NCI-H1092 treated with DMSO at 0.1 percent for 48 hours (cell line): Measurements from ENCODE around the gene KPNA1.

ENCODE experiments used
- DNase-seq: peaks from one replicate; lab custom pipeline; 2025; lab: John Stamatoyannopoulos, UW

The KPNA1 gene

DNA sequence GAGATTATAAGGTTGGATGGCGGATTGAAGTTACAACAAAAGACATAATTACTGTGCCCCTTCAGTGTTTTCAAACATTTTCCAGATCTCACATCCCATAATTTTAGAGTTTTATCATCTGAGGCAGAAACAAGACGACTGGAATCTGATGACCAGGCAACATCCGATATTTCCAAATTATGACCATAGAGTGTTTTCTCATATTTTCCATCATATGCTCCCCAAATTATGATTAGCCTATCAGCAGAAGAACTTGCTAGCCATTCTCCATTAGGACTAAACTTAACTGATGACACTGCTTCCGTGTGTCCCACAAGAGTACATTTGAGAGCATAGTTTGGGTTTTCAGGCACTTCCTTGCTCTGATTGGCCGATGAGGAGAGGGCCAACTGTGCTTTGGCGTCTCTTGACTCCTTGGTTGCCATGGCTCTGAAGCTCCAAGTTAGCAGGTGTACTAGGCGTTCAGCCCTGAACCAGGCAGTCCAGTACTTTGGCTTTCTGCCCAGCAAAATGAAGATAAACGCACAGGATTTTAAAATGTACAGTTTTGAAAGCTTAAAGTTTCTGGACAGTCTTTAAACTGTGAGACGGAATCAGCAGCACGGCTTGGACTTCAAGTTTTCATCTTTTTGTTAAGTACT lies 99.5 kb downstream of the KPNA1 start:
- no peak for DNase-seq

DNA sequence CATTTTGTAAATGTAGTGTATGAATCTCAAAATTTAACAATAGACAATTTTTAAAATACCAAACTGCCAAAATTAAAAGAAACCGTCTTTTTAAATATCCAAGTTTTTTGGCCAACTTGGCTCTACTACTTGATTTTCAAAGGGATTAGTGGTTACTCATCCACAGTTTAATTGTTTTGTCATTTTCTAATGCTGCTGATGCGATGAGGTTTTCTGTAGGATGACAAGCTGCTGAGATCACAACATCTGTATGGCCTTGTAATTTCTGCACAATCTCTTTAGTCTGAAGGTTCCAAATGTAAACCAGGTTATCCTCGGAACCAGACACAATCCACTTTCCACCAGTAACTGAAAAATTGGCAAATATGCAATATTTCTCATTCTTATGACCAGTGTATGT lies 100.3 kb downstream of the KPNA1 start:
- DNase-seq, result no peak

DNA sequence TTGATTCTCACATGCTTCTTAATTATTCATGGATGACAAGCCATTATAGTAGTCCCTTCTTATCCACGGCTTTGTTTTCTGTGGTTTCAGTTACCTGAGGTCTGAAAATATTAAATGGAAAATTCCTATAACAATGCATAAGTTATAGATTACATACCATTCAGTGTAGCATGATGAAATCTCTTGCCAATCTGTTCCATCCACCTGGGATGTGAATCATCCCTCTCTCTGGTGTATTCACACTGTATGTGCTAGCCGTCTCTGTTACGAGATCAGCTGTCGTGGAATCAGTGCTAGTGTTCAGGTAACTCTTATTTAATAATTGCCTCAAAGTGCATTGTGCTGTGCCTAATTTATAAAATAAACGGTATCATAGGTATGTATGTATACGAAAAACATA lies 104.1 kb downstream of the KPNA1 start:
- DNase-seq, result no peak

DNA sequence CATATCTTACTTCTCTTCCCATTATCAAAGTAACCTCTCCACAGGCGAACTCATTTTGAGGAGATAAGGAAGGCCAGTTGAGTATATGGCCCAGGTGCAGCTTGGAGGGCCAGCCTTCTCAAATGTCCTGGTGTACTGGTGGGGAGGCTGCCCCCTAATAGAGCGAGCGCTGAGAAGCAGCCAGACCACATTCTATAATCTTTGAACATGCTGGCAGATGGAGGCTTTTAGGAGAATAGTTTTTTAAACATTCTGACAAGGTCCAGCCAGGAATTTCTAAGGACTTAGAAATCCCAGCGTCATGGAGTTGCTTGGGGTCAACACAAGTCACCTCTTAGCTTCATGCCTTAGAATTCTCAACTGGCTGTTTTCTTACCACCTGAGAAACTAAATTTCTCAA lies 104.6 kb downstream of the KPNA1 start:
- no peak for DNase-seq

DNA sequence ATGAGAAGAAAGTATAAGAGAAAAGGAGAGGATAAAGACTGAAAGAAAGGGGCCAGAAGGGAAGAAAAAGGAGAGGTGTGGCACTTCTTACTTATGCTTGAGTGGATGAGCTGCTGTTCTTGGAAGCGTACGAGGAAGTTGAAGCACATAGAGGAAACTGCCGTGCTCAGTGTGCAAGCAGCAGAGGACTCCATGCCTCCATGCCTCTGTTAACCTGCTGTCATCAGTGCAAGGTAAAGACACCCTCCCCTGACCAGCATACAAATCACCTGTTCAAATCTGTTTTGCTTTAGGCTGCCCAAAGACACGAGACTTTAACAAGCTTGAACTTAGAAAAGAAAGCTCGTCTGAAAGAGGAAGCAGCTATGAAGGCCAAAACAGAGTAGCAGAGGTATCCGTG lies 105.3 kb downstream of the KPNA1 start:
- no peak for DNase-seq

DNA sequence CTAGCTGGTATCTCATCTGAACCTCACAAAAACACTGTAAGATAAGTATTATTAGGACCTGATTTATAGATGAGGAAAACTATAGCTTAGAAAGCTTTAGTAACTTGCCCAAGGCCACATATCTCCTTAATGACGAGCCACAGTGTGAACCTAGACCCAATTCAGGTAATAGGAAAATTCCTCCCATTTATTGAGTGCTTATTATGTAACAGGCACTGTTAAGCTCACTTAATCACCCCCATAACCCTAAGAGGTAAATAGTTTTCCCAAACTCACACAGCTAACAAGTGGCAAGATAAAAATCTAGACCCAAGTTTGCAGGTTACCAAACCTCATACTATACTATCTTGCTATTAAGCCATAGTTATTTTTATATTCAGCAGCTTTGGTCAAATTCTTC lies 106.8 kb downstream of the KPNA1 start:
- DNase-seq, result no peak

DNA sequence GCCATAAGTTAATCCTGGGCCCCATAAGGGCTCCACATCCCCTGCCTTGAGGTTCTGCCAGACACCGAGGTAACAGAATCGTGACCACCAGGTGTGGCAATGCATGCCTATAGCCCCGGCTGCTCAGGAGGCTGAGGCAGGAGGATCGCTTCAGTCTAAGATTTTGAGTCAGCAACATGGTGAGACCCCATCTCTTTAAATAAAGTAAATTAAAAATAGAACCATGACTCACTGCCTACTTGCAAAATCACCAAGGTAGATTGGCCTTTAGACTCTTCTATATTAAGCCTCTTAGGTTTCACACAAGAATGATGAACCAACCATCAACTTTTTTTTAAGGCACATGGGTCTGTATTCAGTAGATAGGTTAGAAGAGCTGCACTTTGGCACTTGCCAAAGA lies 108.5 kb downstream of the KPNA1 start:
- no peak for DNase-seq

DNA sequence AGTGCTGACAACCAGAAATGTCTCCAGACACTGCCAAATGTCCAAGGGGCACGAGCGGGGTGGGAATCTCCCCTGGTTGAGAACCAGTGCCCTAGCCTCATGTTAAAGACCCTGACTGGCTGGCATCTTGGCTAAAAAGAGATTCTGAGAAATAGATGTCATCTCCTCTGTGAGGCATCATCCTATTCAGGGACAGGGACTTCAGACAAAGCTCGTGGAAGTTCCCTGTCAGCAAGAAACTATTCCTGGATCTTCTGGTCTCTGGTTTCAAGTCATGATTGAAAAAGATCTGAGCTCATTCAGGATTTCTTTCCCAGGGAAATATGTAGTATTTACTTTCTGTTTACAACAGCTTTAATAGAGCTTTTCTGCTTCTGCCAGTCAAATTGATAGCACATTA lies 109.7 kb downstream of the KPNA1 start:
- DNase-seq, result no peak

DNA sequence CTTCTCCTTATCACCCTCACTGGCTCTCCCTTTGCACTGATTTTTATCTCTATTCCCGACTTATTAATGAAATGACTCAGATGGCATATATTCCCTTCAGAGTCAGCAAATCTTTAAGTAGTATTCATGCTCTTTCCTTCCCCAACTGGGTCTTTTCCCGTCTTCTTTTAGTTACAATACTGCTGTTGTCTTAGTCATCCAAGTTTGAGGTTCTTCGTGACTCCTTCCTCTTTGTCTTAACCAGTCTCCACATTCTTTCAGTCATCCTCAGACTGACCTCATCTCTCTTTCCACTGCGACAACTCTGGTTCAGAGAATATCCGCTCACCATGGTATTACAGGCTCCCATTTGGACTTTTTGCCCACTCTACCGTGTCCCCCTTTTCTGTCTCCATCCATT lies 111.2 kb downstream of the KPNA1 start:
- DNase-seq, result no peak

DNA sequence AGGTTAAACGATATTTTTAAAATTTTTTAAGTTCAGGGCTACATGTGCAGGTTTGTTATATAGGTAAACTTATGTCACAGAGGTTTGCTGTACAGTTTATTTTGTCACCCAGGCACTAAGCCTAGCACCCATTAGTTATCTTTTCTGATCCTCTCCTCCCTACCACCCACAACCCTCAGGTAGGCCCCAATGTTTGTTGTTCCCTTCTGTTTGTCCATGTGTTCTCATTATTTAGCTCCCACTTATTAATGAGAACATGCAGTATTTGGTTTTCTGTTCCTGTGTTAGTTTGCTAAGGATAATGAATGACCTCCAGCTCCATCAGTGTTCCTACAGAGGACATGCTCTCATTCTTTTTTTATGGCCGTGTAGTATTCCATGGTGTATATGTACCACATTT lies 115.8 kb downstream of the KPNA1 start:
- no peak for DNase-seq

DNA sequence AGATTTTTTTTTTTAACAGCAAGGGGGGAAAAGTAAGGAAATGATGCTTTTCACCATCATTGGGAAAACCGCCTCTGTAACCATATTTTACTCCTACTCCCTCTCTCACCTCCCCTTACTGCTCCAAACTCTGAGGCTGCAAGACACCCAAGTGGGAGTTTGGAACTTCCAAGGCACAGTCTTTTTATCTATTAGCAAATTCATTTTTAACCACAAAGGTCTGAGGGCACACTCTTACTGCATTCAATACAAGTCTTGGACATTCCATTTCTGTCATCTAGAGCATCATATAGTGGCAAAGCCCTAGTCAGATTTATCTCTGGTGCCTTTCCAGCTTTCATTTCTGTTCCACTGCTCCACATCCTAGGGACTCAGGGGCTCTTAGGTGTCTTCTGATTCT lies 117.5 kb downstream of the KPNA1 start:
- no peak for DNase-seq

DNA sequence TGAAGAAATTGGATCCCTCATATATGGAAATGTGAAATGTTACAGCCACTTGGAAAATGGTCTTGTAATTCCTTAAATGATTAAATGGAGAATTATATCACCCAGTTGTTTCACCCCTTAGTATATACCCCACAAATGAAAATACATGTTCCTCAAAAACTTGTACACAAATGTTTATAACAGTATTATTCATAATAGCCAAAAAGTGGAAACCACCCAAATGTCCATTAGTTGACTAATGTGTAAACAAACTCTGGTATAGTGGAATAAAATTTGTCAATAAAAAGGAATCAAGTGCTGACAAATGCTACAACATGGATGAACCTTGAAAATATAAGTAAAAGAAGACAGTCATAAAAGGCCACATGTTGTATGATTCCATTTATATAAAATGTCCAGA lies 118.2 kb downstream of the KPNA1 start:
- no peak for DNase-seq

DNA sequence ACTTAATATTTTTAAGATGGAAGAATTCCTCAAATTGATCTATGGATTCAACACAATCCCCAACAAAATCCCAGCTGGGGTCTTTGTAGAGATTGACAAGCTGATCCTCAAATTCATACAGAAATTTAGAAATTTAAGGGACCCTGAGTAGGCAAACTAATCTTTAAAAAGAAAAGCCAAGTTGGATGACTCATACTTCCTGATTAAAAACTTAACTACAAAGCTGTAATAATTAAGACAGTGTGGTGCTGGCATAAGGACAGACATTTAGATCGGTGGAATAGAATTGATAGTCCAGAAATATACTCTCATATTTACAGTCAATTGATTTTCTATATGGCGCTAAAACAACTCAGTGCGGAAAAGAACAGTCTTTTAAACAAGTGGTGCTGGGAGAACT lies 119.2 kb downstream of the KPNA1 start:
- DNase-seq, result no peak

DNA sequence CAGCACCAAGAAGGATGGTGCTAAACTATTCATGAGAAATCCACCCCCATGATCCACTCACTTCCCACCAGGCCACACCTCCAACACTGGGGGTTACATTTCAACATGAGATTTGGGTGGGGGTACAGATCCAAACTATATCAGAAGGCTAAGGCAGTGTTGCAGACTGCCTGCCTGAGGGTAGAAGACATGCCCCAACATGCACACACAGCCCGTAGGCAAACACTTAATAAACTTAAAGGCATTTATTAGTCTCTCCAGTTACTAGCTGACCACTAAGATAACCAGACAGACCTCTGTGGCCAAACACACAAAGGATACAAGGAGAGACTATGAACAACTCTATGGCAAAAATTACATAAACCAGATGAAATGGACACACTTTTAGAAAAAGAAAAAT lies 120.6 kb downstream of the KPNA1 start:
- no peak for DNase-seq

DNA sequence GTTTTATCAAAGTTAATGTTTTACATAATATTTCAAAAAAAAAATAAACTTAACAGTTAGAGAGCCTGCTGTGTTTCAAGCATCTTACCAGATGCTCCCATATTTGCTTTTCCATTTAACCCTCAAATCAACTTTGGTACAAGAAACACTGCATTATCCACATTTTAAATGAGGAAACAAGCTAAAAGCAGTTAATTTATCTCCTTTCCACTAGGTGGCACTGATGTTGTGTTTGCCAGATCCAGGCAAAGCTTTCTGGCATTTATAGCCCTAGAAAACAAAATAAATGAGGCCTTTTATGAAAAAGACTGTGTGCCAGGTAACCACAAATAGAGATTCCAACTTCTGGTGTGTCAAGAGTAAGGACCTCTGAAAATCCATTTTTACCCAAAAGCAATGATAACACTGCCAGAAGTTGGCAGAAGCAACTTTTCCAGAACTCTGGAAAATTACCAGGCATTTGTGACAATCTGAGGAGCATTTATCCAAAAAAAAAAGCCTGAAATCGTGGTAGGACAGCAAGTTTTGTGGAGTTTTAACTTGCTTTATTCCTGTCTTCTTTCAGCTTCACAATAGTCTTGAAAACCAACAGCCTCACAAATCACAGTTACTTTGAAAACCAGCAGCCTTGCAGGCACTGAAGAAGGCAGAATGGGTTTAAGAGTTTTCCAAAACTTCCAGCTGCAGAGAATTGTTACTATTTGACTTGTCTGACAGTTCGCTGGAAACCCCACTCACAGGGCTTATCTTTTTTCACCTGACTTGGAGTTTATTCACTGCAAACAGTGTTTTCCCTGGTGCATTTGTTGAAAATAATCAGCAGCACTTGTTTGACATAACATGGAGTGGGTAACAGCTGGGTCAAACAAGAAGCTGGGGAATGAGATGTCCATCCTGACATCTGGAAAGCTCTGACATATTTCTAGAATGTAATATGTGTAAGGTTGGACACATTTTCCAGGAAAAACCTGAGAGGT lies 121.6 kb downstream of the KPNA1 start:
- DNase-seq, result peak; percentile 24

DNA sequence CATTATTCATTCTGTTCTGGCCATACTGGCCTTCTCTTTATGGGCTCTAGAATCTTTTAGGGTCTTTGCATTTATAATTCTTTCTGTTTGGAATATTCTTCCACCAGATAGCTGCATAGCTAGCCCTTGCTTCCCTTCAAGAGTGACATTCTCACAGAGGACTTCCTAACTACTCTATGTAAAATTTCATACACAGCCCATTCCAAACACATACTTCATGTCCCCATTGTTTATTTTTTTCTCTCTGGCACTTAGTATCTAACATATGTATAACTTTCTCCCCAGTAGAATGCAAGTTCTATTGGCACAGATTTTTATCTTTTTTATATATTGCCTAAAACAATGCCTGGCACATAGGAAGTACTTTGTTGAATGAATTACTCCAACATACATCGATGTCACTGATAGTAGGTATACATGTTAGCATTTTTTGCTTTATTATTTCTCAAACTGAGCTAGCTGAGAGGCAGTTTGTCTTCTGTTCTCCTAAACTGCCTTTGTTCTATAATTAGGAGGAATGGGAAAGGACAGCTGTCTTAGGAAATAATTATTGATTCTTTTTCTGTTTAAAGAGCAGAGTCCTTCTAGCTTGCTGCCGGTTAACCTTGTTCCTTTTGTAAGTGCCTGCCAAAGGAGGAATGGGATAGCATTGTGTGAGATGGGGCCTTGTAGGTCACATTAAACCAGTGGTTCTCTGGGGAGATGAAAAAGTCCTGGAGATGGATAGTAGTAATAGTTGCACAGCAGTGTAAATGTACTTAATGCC lies 122.9 kb downstream of the KPNA1 start:
- no peak for DNase-seq

DNA sequence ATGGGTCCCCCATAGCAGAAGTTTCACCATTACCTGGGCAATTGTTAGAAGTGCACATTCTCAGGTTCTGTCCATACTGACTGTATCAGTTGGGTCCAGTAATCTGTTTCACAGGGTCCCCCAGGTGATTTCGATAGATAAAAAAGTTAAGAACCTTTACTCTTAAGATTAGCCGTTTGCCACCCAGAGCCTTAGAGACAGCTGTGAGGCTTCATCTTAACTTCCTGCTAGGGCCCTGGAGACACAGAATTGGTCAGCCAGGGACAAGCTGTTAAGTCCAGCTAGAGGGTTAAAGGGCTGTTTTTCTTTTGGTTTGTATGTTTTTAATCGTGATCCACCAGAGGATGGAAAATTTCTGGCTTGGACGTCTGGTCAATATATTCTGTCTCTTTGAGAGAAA lies 124.1 kb downstream of the KPNA1 start:
- DNase-seq, result no peak

DNA sequence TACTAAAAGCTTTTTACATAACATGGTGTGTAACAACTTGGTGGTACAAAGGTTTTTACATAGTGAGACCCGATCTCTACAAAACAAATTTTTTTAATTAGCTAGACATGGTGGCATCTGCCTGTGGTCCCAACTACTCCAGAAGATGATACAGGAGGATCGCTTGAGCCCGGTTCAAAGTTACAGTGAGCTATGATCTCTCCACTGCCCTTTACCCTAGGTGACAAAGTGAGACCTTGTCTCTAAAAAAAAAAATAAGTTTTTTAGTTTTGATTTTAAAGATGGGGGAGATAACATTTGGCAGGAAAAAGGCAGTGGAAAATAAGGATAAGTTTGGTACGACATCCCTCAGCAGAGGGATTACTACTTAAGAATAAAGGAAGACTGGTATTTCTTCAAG lies 124.8 kb downstream of the KPNA1 start:
- no peak for DNase-seq

DNA sequence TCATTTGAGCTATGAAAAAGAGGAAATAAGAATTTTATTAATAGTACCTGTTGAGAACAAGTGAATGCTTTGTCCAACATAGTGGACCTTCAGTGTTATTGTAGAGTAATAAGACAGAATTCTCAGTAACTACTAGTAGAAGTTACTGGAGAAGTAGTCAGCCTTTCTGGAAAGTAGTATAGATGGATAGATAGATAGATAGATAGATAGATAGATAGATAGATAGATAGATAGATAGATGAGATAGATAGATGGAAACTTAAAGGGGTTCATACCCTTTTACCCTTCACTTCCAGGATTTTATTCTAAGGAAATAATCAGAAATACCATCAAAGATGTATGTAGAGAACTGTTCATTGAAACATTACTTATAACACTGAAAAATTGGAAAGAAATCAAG lies 125.5 kb downstream of the KPNA1 start:
- DNase-seq, result no peak

DNA sequence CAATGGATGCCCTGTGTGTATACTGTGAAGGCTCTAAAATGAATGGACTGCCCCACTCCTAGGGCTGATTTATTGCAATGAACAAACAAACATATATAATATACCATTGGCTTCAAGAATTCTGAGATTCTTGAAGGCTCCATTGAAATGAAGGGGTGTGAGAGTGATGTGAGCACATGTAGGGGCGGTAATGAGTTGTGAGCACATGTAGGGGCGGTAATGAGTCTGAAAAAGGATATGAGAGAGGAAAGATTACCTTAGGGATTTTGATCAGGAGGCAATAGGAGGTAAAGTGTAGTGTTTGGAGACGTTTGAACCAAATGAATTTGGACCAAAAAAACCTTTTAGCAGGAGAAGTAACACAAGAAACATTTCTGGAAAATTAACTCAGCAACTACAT lies 127.0 kb downstream of the KPNA1 start:
- no peak for DNase-seq

DNA sequence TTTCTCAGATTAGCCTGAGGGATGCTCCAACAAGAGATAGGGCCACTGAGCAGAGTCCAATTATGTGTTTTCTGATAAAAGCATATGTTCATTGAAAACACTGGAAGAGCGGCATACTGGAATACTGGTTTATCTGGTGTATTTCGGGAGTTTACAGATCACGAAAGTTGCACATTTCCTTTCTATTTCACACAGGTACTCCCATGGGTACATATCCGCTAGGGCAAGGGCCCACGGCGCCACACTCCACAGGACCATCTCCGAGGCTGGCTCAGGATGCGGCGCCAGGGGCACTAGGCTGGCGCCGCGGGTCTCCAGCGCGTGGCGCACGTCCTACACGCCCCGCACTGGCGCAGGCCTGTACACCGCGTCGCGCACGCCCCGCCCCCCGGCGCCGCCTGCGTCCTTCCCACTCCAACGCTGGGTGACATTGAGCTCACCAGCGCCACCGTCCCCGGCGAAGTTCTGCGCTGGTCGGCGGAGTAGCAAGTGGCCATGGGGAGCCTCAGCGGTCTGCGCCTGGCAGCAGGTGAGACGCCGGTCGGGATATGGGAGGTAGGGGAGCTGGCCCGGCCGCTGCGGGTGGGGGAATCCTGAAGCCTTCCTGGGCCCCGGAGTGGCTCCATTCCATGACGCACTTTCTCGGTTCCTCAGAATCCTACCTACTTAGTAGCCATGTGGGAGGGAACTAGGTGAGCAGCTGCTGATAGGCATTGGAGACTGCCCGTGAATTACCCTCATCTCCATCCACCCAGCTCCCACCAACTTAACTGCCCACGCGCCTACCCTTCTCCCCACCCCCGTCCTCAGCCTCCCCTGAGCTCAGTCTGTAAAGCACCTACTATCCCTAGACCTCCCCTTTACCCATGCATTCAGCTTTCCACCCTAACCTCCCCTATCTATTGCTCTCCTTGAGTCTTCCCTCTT lies 130.7 kb downstream of the KPNA1 start, which contains the start of gene FAM162A:
Gene FAM162A (plus strand): TSS at position 412 of the 927 bp plus-strand sequence. CDS start 84 bp downstream, at position 496.
- DNase-seq, result peak; percentile 94
